Activated T-helper 2 cell treated with anti-CD3 and anti-CD28 coated beads, Interferon-gamma antibody, Interleukin-2, Interleukin-4, amounts not matched to agents 10 μg/mL and 5 μg/mL and 100 μg/mL, durations not matched to agents 14 hours and 24 hours and 36 hours (primary cell): ENCODE measurements around the gene KRT77. TPM values are rescaled to one million over a fixed set of nuclear protein-coding genes. Genes with fewer than 3 reads are reported as not detected.
"Not testable (repeated sequence)": the region's sequence is repeated elsewhere in the genome, so short reads cannot be mapped to it uniquely, and the experiment has no call there.

Source experiments
- DNase-seq: peaks from one replicate; pipeline ENCODE4 v3.0.0; 2021; ENCODE audit warnings: low spot score
- H3K27ac Mint-ChIP-seq: one replicate; pipeline ENCODE4 v1.8.0; 2021; ENCODE audit warnings: mixed read lengths
- H3K27me3 Mint-ChIP-seq: one replicate; pipeline ENCODE4 v1.8.0; 2021; ENCODE audit warnings: low read depth, mixed read lengths
- H3K36me3 Mint-ChIP-seq: one replicate; pipeline ENCODE4 v1.8.0; 2021; ENCODE audit warnings: low read depth, mixed read lengths
- H3K4me1 Mint-ChIP-seq: one replicate; pipeline ENCODE4 v1.8.0; 2021; ENCODE audit warnings: low read depth, mixed read lengths
- H3K4me3 Mint-ChIP-seq: one replicate; pipeline ENCODE4 v1.8.0; 2021; ENCODE audit warnings: low read depth, mild to moderate bottlenecking, moderate library complexity, mixed read lengths
- H3K9me3 Mint-ChIP-seq: one replicate; pipeline ENCODE4 v1.8.0; 2021; ENCODE audit warnings: mixed read lengths
- intact Hi-C: fragments of 100-400 bp; cut with micrococcal nuclease; formaldehyde crosslinking; loops from one replicate; pipeline ENCODE4 v1.15.1; 2023
- total RNA-seq: library from RNA; stranded (reverse); gene quantifications from 2 replicates; pipeline ENCODE4 v1.2.3, GENCODE V29; 2022

KRT77 gene
- total RNA-seq = not detected in 2 replicates

GRCh38 chr12:52703424-52703823 lies at the start of gene KRT77:
TSS of gene KRT77 (minus strand) at chr12:52703524. CDS start at chr12:52703434, 90 bp downstream.
- intact Hi-C loops = no loop called here
- Mint-ChIP-seq H3K36me3 (no peaks in the 10 kb centered on the region), H3K27me3 (peaks cover 24% of the 10 kb centered on the region), H3K27ac (no peak within 1 kb of the TSS), H3K4me3 (no peak within 1 kb of the TSS), H3K4me1 (no peaks in the 10 kb centered on the region), H3K9me3 (no peaks in the 10 kb centered on the region)
- no peak for DNase-seq

- Mint-ChIP-seq H3K9me3 (no peaks in the 10 kb centered on the region), H3K4me3 (no peak overlapping the region), H3K27me3 (peaks cover 18% of the 10 kb centered on the region), H3K4me1 (peaks cover 29% of the 10 kb centered on the region), H3K36me3 (no peaks in the 10 kb centered on the region), H3K27ac (no peak overlapping the region)
- intact Hi-C loops = no loop called here
- no peak for DNase-seq
Measured at GRCh38 chr12:52752516-52752915, 49.2 kb upstream of the KRT77 start.

- DNase-seq = no peak
- peaks cover 29% of the 10 kb centered on the region for H3K4me1 Mint-ChIP-seq
- intact Hi-C loops = no loop called here
- H3K27me3 Mint-ChIP-seq = peaks cover 18% of the 10 kb centered on the region
- H3K4me3 Mint-ChIP-seq = no peak overlapping the region
- no peaks in the 10 kb centered on the region for H3K36me3 Mint-ChIP-seq
- no peaks in the 10 kb centered on the region for H3K9me3 Mint-ChIP-seq
- no peak overlapping the region for H3K27ac Mint-ChIP-seq
Measured at GRCh38 chr12:52751795-52752194, 48.5 kb upstream of the KRT77 start.

GRCh38 chr12:52750532-52750931 lies 47.2 kb upstream of the KRT77 start:
- H3K9me3 Mint-ChIP-seq, H3K36me3 Mint-ChIP-seq, DNase-seq, H3K4me3 Mint-ChIP-seq, H3K27ac Mint-ChIP-seq, intact Hi-C loops: not testable (repeated sequence)
- Mint-ChIP-seq H3K27me3 (peaks cover 21% of the 10 kb centered on the region), H3K4me1 (peaks cover 29% of the 10 kb centered on the region)

GRCh38 chr12:52749827-52750226 lies 46.5 kb upstream of the KRT77 start:
- Mint-ChIP-seq H3K27ac (no peak overlapping the region), H3K4me3 (no peak overlapping the region), H3K36me3 (no peaks in the 10 kb centered on the region), H3K27me3 (peaks cover 21% of the 10 kb centered on the region), H3K4me1 (peaks cover 29% of the 10 kb centered on the region), H3K9me3 (no peaks in the 10 kb centered on the region)
- intact Hi-C loops = no loop called here
- no peak for DNase-seq

- no peak for DNase-seq
- Mint-ChIP-seq H3K4me3 (no peak overlapping the region), H3K27me3 (peaks cover 24% of the 10 kb centered on the region), H3K9me3 (no peaks in the 10 kb centered on the region), H3K27ac (no peak overlapping the region), H3K4me1 (peaks cover 29% of the 10 kb centered on the region), H3K36me3 (no peaks in the 10 kb centered on the region)
- intact Hi-C loops = no loop called here
Measured at GRCh38 chr12:52748578-52748977, 45.3 kb upstream of the KRT77 start.

GRCh38 chr12:52745554-52745953 lies 42.2 kb upstream of the KRT77 start:
- Mint-ChIP-seq H3K4me3 (no peak overlapping the region), H3K27ac (no peak overlapping the region), H3K9me3 (no peaks in the 10 kb centered on the region), H3K36me3 (no peaks in the 10 kb centered on the region), H3K27me3 (peaks cover 12% of the 10 kb centered on the region), H3K4me1 (peaks cover 20% of the 10 kb centered on the region)
- DNase-seq = no peak
- intact Hi-C loops = no loop called here

GRCh38 chr12:52744493-52745156 lies 41.3 kb upstream of the KRT77 start:
- H3K27ac Mint-ChIP-seq = no peak overlapping the region
- peaks cover 10% of the 10 kb centered on the region for H3K27me3 Mint-ChIP-seq
- no peaks in the 10 kb centered on the region for H3K9me3 Mint-ChIP-seq
- H3K4me1 Mint-ChIP-seq = peaks cover 13% of the 10 kb centered on the region
- no peak for DNase-seq
- intact Hi-C loops = no loop called here
- no peak overlapping the region for H3K4me3 Mint-ChIP-seq
- no peaks in the 10 kb centered on the region for H3K36me3 Mint-ChIP-seq

GRCh38 chr12:52742822-52743457 lies 39.6 kb upstream of the KRT77 start:
- DNase-seq = no peak
- intact Hi-C loops = no loop called here
- Mint-ChIP-seq H3K27ac (no peak overlapping the region), H3K9me3 (no peaks in the 10 kb centered on the region), H3K4me3 (no peak overlapping the region), H3K36me3 (no peaks in the 10 kb centered on the region), H3K4me1 (no peaks in the 10 kb centered on the region), H3K27me3 (peaks cover 9% of the 10 kb centered on the region)

GRCh38 chr12:52742196-52742580 lies 38.9 kb upstream of the KRT77 start:
- Mint-ChIP-seq H3K4me3 (no peak overlapping the region), H3K4me1 (no peaks in the 10 kb centered on the region), H3K27me3 (peaks cover 9% of the 10 kb centered on the region), H3K9me3 (no peaks in the 10 kb centered on the region), H3K36me3 (no peaks in the 10 kb centered on the region), H3K27ac (no peak overlapping the region)
- DNase-seq = no peak
- intact Hi-C loops = no loop called here

GRCh38 chr12:52741375-52742195 lies 38.3 kb upstream of the KRT77 start:
- Mint-ChIP-seq H3K4me1 (no peaks in the 10 kb centered on the region), H3K36me3 (no peaks in the 10 kb centered on the region)

GRCh38 chr12:52740584-52740983 lies 37.3 kb upstream of the KRT77 start:
- Mint-ChIP-seq H3K27ac (no peak overlapping the region), H3K9me3 (no peaks in the 10 kb centered on the region), H3K36me3 (no peaks in the 10 kb centered on the region), H3K4me3 (no peak overlapping the region), H3K4me1 (no peaks in the 10 kb centered on the region), H3K27me3 (peaks cover 6% of the 10 kb centered on the region)
- intact Hi-C loops = no loop called here
- no peak for DNase-seq

More at GRCh38 chr12:52741375-52742195, 38.3 kb upstream of the KRT77 start:
- H3K27me3 Mint-ChIP-seq = peaks cover 9% of the 10 kb centered on the region
- DNase-seq = peak; percentile 53
- no peak overlapping the region for H3K4me3 Mint-ChIP-seq
- intact Hi-C loops = no loop called here
- H3K9me3 Mint-ChIP-seq = no peaks in the 10 kb centered on the region
- no peak overlapping the region for H3K27ac Mint-ChIP-seq

- H3K27ac Mint-ChIP-seq = no peak overlapping the region
- peaks cover 6% of the 10 kb centered on the region for H3K27me3 Mint-ChIP-seq
- intact Hi-C loops = no loop called here
- no peak overlapping the region for H3K4me3 Mint-ChIP-seq
- no peaks in the 10 kb centered on the region for H3K4me1 Mint-ChIP-seq
- H3K36me3 Mint-ChIP-seq = no peaks in the 10 kb centered on the region
- H3K9me3 Mint-ChIP-seq = no peaks in the 10 kb centered on the region
- no peak for DNase-seq
Measured at GRCh38 chr12:52739963-52740362, 36.6 kb upstream of the KRT77 start.
